Uterus (tissue), 2 donors: ENCODE results near the gene TTC6.

Experiments
- CTCF ChIP-seq, 4 experiments: fragments of 200-600 bp in 2 of 4; fragments of 450-650 bp in 2 of 4; sonication (generic) in 2 of 4; IDR thresholded peaks; one replicate each; pipeline ENCODE4 v1.5.1; 2016 to 2019; ENCODE audit warnings: antibody characterized with exemption in 4 of 4, mild to moderate bottlenecking in 2 of 4, moderate library complexity in 1 of 4
- POLR2A ChIP-seq, 2 donors: fragments of 450-650 bp; IDR thresholded peaks; one replicate each; pipeline ENCODE4 v1.6.1; 2016; ENCODE audit warnings: antibody characterized with exemption in 2 of 2, mild to moderate bottlenecking in 1 of 2, moderate library complexity in 1 of 2

- peak in 1 of 4 experiments; percentile 24 for TF ChIP-seq CTCF (IDR thresholded peaks at IDR 0.05)
- TF ChIP-seq POLR2A (IDR thresholded peaks at IDR 0.05), result no peak
These were observed 1.0 kb upstream of the TTC6 start for GRCh38 chr14:37594238-37594970.
